Measurements from ENCODE around the gene PPP2R5A. TPM values are rescaled to one million over a fixed set of nuclear protein-coding genes. Genes with fewer than 3 reads are reported as not detected.
A peak's percentile ranks its signal among the peaks of the same experiment; 100 is the strongest.
"Not testable (repeated sequence)": the region's sequence is repeated elsewhere in the genome, so short reads cannot be mapped to it uniquely, and the experiment has no call there.

The PPP2R5A gene
- total and polyA plus RNA-seq, 12 donors: 44.2 to 86.8 (median 57.3) TPM

DNA sequence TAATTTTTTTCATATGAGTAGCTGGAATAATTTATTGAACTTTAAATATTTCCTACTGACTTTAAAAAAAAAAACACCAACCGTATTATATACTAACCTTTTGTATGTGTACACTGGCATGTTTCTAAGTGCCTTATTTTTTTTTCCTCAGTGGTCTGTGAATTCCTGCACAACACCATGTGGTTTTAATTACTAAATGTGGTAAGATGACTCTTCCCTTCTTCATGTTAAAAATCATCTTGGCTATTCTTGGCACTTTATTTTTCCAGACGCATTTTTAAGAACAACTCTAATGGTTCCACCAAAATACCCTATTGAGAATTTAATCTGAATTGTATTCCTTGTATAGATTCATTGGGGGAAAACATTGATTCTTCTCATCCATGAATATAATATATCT is 28.4 kb downstream of the PPP2R5A start:
- peaks cover 0 to 16% (median 0%) of the 10 kb centered on the region in 11 donors for H3K9me3 ChIP-seq
- intact Hi-C loops (cut with DNase I): no loop called here

DNA sequence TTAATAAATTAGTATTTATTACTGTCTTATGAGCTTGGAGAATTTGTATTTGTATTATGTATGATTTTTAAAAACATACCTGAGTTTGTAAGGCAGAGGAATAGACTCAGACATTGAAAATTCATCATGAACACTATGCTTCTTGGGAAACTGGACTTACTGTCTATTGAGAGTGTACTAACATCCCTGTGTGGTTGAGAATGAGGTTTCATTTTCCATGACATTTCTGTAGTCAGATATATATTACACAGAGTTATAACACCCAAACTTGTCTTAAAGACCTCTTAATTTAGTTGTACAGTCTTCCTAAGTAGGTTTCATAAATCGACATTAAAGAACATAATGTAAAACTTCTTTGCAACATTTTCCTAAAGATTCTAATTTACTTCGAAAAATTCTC is 30.0 kb downstream of the PPP2R5A start:
- H3K4me1 ChIP-seq: peaks cover 3 to 76% (median 41%) of the 10 kb centered on the region in 9 donors
- ATAC-seq (no peak), DNase-seq (no peak)
- intact Hi-C loops (cut with DNase I): loop anchor here in 1 of 10 donors (5.0 kb wide), 1 partner anchor 47 kb away; no protein-coding TSS in a partner anchor
- TF ChIP-seq, protein P1, sequence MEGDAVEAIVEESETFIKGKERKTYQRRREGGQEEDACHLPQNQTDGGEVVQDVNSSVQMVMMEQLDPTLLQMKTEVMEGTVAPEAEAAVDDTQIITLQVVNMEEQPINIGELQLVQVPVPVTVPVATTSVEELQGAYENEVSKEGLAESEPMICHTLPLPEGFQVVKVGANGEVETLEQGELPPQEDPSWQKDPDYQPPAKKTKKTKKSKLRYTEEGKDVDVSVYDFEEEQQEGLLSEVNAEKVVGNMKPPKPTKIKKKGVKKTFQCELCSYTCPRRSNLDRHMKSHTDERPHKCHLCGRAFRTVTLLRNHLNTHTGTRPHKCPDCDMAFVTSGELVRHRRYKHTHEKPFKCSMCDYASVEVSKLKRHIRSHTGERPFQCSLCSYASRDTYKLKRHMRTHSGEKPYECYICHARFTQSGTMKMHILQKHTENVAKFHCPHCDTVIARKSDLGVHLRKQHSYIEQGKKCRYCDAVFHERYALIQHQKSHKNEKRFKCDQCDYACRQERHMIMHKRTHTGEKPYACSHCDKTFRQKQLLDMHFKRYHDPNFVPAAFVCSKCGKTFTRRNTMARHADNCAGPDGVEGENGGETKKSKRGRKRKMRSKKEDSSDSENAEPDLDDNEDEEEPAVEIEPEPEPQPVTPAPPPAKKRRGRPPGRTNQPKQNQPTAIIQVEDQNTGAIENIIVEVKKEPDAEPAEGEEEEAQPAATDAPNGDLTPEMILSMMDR (IDR thresholded peaks at IDR 0.05): no peak
- 89 to 92% methylated on average over 2 of the region's 2 CpGs for WGBS, 2 donors
- no peak overlapping the region for H3K4me3 ChIP-seq
- peaks cover 0 to 5% (median 0%) of the 10 kb centered on the region in 9 donors for H3K36me3 ChIP-seq
- peaks cover 0 to 16% (median 0%) of the 10 kb centered on the region in 11 donors for H3K9me3 ChIP-seq
- no peaks in the 10 kb centered on the region for H3K27me3 ChIP-seq
- H3K27ac ChIP-seq: no peak overlapping the region

More for the DNA sequence above, 28.4 kb downstream of the PPP2R5A start:
- no peak overlapping the region for H3K27ac ChIP-seq
- ATAC-seq: no peak
- no peak for DNase-seq
- 61 to 65% methylated on average over 2 of the region's 2 CpGs for WGBS, 2 donors
- H3K36me3 ChIP-seq: peaks cover 0 to 14% (median 0%) of the 10 kb centered on the region in 9 donors
- peaks cover 3 to 70% (median 56%) of the 10 kb centered on the region in 9 donors for H3K4me1 ChIP-seq
- H3K27me3 ChIP-seq: no peaks in the 10 kb centered on the region
- TF ChIP-seq, protein P1 (IDR thresholded peaks at IDR 0.05): no peak
- H3K4me3 ChIP-seq: no peak overlapping the region

- intact Hi-C loops (cut with DNase I): loop anchor here in 1 of 10 donors (5.0 kb wide), 1 partner anchor 46 kb away; no protein-coding TSS in a partner anchor
- Histone ChIP-seq H3K4me3 (no peak overlapping the region), H3K9me3 (peaks cover 0 to 16% (median 0%) of the 10 kb centered on the region in 11 donors), H3K27ac (peak overlapping the region in 3 of 10 donors; percentile 3 to 25 (median 12)), H3K27me3 (no peaks in the 10 kb centered on the region), H3K4me1 (peaks cover 3 to 69% (median 34%) of the 10 kb centered on the region in 9 donors), H3K36me3 (peaks cover 0 to 5% (median 0%) of the 10 kb centered on the region in 9 donors)
- ATAC-seq: peak in 6 of 8 donors; percentile 31 to 62 (median 49)
- no peak for DNase-seq
- TF ChIP-seq, protein P1 (IDR thresholded peaks at IDR 0.05): peak in 5 of 9 donors; percentile 23 to 50 (median 37)
These were observed 30.7 kb downstream of the PPP2R5A start for GRCh38 chr1:212315907-212316306.

- Histone ChIP-seq H3K9me3 (peaks cover 0 to 3% (median 0%) of the 10 kb centered on the region in 11 donors), H3K27ac (no peak overlapping the region), H3K4me3 (no peak overlapping the region), H3K4me1 (peaks cover 3 to 58% (median 30%) of the 10 kb centered on the region in 9 donors), H3K27me3 (no peaks in the 10 kb centered on the region), H3K36me3 (peaks cover 0 to 5% (median 0%) of the 10 kb centered on the region in 9 donors)
- ATAC-seq (no peak), DNase-seq (no peak)
- TF ChIP-seq, protein P1 (IDR thresholded peaks at IDR 0.05): no peak
- intact Hi-C loops (cut with DNase I): loop anchor here in 1 of 10 donors (5.0 kb wide), 1 partner anchor 44 kb away; no protein-coding TSS in a partner anchor
- WGBS, 2 donors: 90 to 94% methylated on average over 2 of the region's 2 CpGs
These were observed 32.7 kb downstream of the PPP2R5A start for GRCh38 chr1:212317916-212318315.

DNA sequence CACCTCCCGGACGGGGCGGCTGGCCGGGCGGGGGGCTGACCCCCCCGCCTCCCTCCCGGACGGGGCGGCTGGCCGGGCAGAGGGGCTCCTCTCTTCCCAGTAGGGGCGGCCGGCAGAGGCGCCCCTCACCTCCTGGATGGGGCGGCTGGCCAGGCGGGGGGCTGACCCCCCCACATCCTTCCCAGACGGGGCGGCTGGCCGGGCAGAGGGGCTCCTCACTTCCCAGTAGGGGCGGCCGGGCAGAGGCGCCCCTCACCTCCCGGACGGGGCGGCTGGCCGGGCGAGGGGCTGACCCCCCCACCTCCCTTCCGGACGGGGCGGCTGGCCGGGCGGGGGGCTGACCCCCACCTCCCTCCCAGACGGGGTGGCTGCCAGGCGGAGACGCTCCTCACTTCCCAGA is 35.8 kb downstream of the PPP2R5A start:
- intact Hi-C loops (cut with DNase I); ATAC-seq; DNase-seq: not testable (repeated sequence)

More for the DNA sequence above, 35.8 kb downstream of the PPP2R5A start:
- not testable (repeated sequence) for H3K36me3 ChIP-seq, H3K27me3 ChIP-seq, H3K27ac ChIP-seq, H3K4me3 ChIP-seq, H3K9me3 ChIP-seq
- WGBS, 2 donors: 96 to 100% methylated on average over 1 to 18 of the region's 34 CpGs
- peaks cover 2 to 59% (median 22%) of the 10 kb centered on the region in 9 donors for H3K4me1 ChIP-seq

Measured in heart right ventricle (tissue), 16 donors.